K562 (cell line): Measurements from ENCODE around the gene DIPK1A. TPM values are rescaled to one million over a fixed set of nuclear protein-coding genes. Genes with fewer than 3 reads are reported as not detected.

ENCODE experiments used
- CREB3 ChIP-seq: fragments of 450-650 bp; conservative IDR thresholded peaks from 2 replicates; pipeline ENCODE4 v1.6.1; 2016; ENCODE audit warnings: missing genetic modification characterization, low read depth, mild to moderate bottlenecking, missing compliant biosample characterization, moderate library complexity
- EHMT2 ChIP-seq: fragments of 450-650 bp; IDR thresholded peaks from 2 replicates; pipeline ENCODE4 v1.6.1; 2018; ENCODE audit warnings: antibody characterized with exemption
- GTF2A2 ChIP-seq: IDR thresholded peaks from 2 replicates; pipeline ENCODE4 v1.6.1; 2016; ENCODE audit warnings: mild to moderate bottlenecking, missing genetic modification characterization, missing compliant biosample characterization
- ILF3 ChIP-seq: fragments of 450-650 bp; IDR thresholded peaks from 2 replicates; pipeline ENCODE4 v1.6.1; 2018; ENCODE audit warnings: antibody characterized with exemption, mild to moderate bottlenecking, moderate library complexity, borderline replicate concordance
- KDM4B ChIP-seq, 2 experiments: fragments of 450-650 bp in 1 of 2; sonication (generic) in 1 of 2; IDR thresholded peaks; 2 replicates each; pipeline ENCODE4 v1.6.1; 2016 to 2017; ENCODE audit warnings: borderline replicate concordance in 2 of 2, antibody characterized with exemption in 1 of 2, low read depth in 1 of 2, mild to moderate bottlenecking in 1 of 2
- MAFF ChIP-seq: IDR thresholded peaks from 2 replicates; pipeline ENCODE4 v1.6.1; 2012; ENCODE audit warnings: low read length, improper control_type of control experiment
- MBD1 ChIP-seq: fragments of 250-450 bp; sonication (Bioruptor Pico); IDR thresholded peaks from 2 replicates; pipeline ENCODE4 v1.8.0; 2022; ENCODE audit warnings: inconsistent platforms
- MNT ChIP-seq, 2 experiments: fragments of 450-650 bp; conservative IDR thresholded peaks; 2 replicates each; pipeline ENCODE4 v1.6.1; 2017; ENCODE audit warnings: mild to moderate bottlenecking in 2 of 2, moderate library complexity in 2 of 2
- NFXL1 ChIP-seq: fragments of 450-650 bp; formaldehyde crosslinking; IDR thresholded peaks from 2 replicates; pipeline ENCODE4 v1.4.0; 2021; ENCODE audit warnings: mild to moderate bottlenecking
- POLR2B ChIP-seq: fragments of 450-650 bp; IDR thresholded peaks from 2 replicates; pipeline ENCODE4 v1.6.1; 2018; ENCODE audit warnings: low read depth; ENCODE audit not compliant: partially characterized antibody
- ZBED1 ChIP-seq: IDR thresholded peaks from 2 replicates; pipeline ENCODE4 v1.6.1; 2014
- polyA plus RNA-seq, 8 experiments: library from polyadenylated mRNA; depleted of rRNA in 4 of 8; stranded (reverse) in 5 of 8; unstranded in 3 of 8; fragments of >200 nt; fragmentation: Nextera tagmentation in 2 of 8; fragmentation: Illumina TruSeq in 1 of 8; extraction: Ambion mirVana in 2 of 8; extraction: Trizol in 1 of 8; gene quantifications; 2 replicates each; pipeline versions ENCODE4 v1.2.1 to v1.2.3, GENCODE V29; 2011 to 2014; ENCODE audit warnings: inconsistent platforms in 1 of 8, missing spikeins in 1 of 8
- total RNA-seq, 7 experiments: library from RNA; depleted of rRNA in 6 of 7; stranded (reverse); fragments of >200 nt in 6 of 7; fragmentation: Illumina TruSeq in 2 of 7; extraction: Trizol in 2 of 7; gene quantifications; 2 replicates each; pipeline versions ENCODE4 v1.2.1 to v1.2.3, GENCODE V29; 2011 to 2021; ENCODE audit warnings: low replicate concordance in 1 of 7
- TF ChIP-seq, protein P1 (sequence below): fragments of 450-650 bp; IDR thresholded peaks from 2 replicates; pipeline ENCODE4 v1.6.1; 2016; ENCODE audit warnings: low read depth, mild to moderate bottlenecking, moderate library complexity
- TF ChIP-seq, protein P2 (sequence below): fragments of 450-650 bp; IDR thresholded peaks from 2 replicates; pipeline ENCODE4 v1.6.1; 2016; ENCODE audit warnings: low read depth

DIPK1A gene
- total and polyA plus RNA-seq, 9 of the 15 experiments (the other 6 are each of a cell fraction or from before 2014, with no cell fraction given), result 0.54 to 2.5 (median 1.3) TPM

- TF ChIP-seq KDM4B (IDR thresholded peaks at IDR 0.05; ENCODE audit: borderline replicate concordance in 2 of 2, low read depth in 1 of 2) (no peak), MNT (conservative IDR thresholded peaks at IDR 0.05) (no peak), GTF2A2 (tag) (no peak), EHMT2 (no peak), POLR2B (no peak), CREB3 (tag) (no peak), ILF3 (no peak), MAFF (no peak), NFXL1 (CRISPR knock-in tag) (no peak), ZBED1 (peak; percentile 59; the same call in 1 of the 2 replicates), MBD1 (CRISPR knock-in tag) (no peak)
- TF ChIP-seq, protein P1, sequence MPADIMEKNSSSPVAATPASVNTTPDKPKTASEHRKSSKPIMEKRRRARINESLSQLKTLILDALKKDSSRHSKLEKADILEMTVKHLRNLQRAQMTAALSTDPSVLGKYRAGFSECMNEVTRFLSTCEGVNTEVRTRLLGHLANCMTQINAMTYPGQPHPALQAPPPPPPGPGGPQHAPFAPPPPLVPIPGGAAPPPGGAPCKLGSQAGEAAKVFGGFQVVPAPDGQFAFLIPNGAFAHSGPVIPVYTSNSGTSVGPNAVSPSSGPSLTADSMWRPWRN, result no peak
- TF ChIP-seq, protein P2, sequence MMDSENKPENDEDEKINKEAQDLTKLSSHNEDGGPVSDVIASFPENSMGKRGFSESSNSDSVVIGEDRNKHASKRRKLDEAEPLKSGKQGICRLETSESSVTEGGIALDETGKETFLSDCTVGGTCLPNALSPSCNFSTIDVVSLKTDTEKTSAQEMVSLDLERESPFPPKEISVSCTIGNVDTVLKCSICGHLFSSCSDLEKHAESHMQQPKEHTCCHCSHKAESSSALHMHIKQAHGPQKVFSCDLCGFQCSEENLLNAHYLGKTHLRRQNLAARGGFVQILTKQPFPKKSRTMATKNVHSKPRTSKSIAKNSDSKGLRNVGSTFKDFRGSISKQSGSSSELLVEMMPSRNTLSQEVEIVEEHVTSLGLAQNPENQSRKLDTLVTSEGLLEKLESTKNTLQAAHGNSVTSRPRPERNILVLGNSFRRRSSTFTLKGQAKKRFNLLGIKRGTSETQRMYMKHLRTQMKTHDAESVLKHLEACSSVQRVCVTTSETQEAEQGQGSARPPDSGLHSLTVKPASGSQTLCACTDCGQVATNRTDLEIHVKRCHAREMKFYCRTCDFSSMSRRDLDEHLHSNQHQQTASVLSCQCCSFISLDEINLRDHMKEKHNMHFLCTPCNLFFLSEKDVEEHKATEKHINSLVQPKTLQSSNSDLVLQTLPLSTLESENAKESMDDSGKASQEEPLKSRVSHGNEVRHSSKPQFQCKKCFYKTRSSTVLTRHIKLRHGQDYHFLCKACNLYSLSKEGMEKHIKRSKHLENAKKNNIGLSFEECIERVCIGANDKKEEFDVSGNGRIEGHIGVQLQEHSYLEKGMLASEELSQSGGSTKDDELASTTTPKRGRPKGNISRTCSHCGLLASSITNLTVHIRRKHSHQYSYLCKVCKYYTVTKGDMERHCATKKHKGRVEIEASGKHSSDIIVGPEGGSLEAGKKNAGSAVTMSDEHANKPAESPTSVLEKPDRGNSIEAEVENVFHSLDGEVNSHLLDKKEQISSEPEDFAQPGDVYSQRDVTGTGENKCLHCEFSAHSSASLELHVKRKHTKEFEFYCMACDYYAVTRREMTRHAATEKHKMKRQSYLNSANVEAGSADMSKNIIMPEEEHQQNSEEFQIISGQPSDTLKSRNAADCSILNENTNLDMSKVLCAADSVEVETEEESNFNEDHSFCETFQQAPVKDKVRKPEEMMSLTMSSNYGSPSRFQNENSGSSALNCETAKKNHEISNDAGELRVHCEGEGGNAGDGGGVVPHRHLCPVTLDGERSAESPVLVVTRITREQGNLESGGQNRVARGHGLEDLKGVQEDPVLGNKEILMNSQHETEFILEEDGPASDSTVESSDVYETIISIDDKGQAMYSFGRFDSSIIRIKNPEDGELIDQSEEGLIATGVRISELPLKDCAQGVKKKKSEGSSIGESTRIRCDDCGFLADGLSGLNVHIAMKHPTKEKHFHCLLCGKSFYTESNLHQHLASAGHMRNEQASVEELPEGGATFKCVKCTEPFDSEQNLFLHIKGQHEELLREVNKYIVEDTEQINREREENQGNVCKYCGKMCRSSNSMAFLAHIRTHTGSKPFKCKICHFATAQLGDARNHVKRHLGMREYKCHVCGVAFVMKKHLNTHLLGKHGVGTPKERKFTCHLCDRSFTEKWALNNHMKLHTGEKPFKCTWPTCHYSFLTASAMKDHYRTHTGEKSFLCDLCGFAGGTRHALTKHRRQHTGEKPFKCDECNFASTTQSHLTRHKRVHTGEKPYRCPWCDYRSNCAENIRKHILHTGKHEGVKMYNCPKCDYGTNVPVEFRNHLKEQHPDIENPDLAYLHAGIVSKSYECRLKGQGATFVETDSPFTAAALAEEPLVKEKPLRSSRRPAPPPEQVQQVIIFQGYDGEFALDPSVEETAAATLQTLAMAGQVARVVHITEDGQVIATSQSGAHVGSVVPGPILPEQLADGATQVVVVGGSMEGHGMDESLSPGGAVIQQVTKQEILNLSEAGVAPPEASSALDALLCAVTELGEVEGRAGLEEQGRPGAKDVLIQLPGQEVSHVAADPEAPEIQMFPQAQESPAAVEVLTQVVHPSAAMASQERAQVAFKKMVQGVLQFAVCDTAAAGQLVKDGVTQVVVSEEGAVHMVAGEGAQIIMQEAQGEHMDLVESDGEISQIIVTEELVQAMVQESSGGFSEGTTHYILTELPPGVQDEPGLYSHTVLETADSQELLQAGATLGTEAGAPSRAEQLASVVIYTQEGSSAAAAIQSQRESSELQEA, result no peak
These were observed 36.8 kb downstream of the DIPK1A start (continued) for GRCh38 chr1:92924501-92924900.
